Ovary (tissue), 3 donors: ENCODE measurements around the gene TMEM72.

ENCODE experiments used
- EP300 ChIP-seq: sonication (generic); formaldehyde crosslinking; IDR thresholded peaks from one replicate; pipeline ENCODE4 v1.6.1; 2017; ENCODE audit warnings: antibody characterized with exemption
- POLR2A ChIP-seq: fragments of 450-650 bp; IDR thresholded peaks from one replicate; pipeline ENCODE4 v1.6.1; 2017; ENCODE audit warnings: antibody characterized with exemption, mild to moderate bottlenecking, moderate library complexity
- TF ChIP-seq, protein P1 (sequence below), 3 donors: fragments of 450-650 bp in 2 of 3; fragments of 200-600 bp in 1 of 3; IDR thresholded peaks; one replicate each; pipeline versions ENCODE4 v1.5.1 to v1.8.0; 2016 to 2022; ENCODE audit warnings: antibody characterized with exemption in 3 of 3, mild to moderate bottlenecking in 1 of 3
- donor health status: DM: no; HTN: no; CAD: no.

DNA sequence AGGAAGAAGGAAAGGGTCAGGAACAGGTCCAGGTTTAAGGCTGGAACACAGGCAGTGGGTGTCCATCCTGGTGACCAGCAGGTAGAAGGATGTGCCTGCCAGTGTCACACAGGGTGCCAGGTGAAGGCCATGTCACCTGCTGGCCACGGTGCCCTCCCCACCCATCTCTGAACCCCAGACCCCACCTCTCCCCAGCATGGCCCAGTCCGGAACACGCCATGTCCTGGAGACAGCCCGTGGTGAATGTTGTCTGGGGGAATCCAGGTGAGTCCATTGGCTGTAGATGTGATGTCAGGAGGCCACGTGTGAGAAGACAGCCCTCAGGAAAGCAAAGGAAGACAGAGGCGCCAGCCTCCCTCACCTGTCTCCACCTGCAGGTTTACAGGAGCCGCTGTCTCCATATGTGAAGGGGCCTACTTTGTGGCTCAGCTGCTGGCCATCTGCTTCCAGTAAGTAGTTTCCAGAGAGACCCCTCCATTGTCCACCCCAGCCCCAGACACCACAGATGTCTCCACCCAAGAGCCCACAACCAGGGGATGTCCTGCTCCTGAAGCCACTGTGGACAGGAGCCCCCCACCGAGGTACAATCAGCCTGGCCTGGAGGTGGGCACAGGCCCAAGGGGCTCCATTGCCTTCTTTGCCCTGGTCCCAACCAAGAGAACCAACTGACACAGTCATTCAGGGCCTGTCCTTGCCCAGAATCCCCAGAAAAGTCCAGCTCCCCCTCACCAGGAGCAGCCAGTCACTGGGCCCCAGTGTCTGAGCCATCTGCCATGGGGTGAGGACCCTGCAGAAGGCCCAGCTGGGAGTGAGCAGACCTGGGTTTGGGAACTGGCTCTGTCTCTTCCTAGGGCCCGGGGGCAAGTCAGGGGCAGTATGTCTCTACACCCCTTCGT is 20.7 kb downstream of the TMEM72 start:
- TF ChIP-seq POLR2A: no peak
- TF ChIP-seq, protein P1, sequence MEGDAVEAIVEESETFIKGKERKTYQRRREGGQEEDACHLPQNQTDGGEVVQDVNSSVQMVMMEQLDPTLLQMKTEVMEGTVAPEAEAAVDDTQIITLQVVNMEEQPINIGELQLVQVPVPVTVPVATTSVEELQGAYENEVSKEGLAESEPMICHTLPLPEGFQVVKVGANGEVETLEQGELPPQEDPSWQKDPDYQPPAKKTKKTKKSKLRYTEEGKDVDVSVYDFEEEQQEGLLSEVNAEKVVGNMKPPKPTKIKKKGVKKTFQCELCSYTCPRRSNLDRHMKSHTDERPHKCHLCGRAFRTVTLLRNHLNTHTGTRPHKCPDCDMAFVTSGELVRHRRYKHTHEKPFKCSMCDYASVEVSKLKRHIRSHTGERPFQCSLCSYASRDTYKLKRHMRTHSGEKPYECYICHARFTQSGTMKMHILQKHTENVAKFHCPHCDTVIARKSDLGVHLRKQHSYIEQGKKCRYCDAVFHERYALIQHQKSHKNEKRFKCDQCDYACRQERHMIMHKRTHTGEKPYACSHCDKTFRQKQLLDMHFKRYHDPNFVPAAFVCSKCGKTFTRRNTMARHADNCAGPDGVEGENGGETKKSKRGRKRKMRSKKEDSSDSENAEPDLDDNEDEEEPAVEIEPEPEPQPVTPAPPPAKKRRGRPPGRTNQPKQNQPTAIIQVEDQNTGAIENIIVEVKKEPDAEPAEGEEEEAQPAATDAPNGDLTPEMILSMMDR (IDR thresholded peaks at IDR 0.05): no peak
- TF ChIP-seq EP300: no peak
